Measurements from ENCODE around the gene GSN.

GSN gene

DNA sequence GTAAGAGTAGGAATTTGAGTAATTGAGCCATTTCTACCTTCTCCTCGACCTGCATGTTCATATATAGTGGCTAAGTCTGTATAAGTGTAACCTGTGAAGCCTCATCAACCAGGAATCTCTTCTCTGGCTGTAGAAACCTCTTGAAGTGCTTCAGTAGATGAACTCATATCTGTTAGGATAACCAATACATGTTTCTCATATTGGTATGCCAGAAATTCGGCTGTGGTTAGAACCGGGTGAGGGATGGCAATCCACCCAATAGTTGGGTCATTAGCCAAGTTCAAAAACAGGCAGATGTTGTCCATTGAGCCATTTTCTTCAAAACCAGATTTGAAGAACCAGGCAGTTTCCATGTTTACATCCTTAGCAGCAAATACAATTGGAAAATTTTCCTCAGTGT is 28.9 kb upstream of the GSN start:
- Histone ChIP-seq H3K27me3 (replicated peaks; ENCODE audit: control insufficient read depth, insufficient read depth, low read length) (no peaks in the 10 kb centered on the region), H3K4me3 (replicated peaks; ENCODE audit: low read depth, low read length) (no peak overlapping the region), H3K36me3 (ENCODE audit: control insufficient read depth, insufficient read depth, low read length) (no peaks in the 10 kb centered on the region)
- TF ChIP-seq, protein P1, sequence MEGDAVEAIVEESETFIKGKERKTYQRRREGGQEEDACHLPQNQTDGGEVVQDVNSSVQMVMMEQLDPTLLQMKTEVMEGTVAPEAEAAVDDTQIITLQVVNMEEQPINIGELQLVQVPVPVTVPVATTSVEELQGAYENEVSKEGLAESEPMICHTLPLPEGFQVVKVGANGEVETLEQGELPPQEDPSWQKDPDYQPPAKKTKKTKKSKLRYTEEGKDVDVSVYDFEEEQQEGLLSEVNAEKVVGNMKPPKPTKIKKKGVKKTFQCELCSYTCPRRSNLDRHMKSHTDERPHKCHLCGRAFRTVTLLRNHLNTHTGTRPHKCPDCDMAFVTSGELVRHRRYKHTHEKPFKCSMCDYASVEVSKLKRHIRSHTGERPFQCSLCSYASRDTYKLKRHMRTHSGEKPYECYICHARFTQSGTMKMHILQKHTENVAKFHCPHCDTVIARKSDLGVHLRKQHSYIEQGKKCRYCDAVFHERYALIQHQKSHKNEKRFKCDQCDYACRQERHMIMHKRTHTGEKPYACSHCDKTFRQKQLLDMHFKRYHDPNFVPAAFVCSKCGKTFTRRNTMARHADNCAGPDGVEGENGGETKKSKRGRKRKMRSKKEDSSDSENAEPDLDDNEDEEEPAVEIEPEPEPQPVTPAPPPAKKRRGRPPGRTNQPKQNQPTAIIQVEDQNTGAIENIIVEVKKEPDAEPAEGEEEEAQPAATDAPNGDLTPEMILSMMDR (IDR thresholded peaks at IDR 0.05; ENCODE audit: insufficient read depth, low read length, poor library complexity, severe bottlenecking), result no peak
- DNase-seq (ENCODE audit: extremely low read depth, insufficient read length), result no peak

DNA sequence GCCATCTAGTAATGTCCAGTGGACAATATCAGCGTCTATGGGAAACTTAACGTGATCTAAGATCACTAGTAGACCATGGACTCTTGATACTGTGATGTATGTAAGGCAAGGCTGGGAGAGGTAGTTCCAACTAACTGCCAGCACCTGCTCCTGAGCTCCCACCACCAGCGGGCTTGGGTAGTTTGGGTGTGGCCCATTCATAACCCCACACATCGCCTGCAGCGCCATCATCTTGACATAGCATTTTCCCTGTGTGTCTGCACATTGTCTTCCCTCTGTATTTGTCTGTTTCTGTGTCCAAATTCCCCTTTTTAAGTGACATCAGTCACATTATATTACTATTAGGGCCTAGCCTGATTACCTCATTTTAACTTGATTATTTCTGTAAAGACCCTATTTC is 28.1 kb upstream of the GSN start:
- Histone ChIP-seq H3K36me3 (ENCODE audit: control insufficient read depth, insufficient read depth, low read length) (no peaks in the 10 kb centered on the region), H3K4me3 (replicated peaks; ENCODE audit: low read depth, low read length) (no peak overlapping the region), H3K27me3 (replicated peaks; ENCODE audit: control insufficient read depth, insufficient read depth, low read length) (no peaks in the 10 kb centered on the region)
- TF ChIP-seq, protein P1 (IDR thresholded peaks at IDR 0.05; ENCODE audit: insufficient read depth, low read length, poor library complexity, severe bottlenecking), result no peak
- no peak for DNase-seq (ENCODE audit: extremely low read depth, insufficient read length)

DNA sequence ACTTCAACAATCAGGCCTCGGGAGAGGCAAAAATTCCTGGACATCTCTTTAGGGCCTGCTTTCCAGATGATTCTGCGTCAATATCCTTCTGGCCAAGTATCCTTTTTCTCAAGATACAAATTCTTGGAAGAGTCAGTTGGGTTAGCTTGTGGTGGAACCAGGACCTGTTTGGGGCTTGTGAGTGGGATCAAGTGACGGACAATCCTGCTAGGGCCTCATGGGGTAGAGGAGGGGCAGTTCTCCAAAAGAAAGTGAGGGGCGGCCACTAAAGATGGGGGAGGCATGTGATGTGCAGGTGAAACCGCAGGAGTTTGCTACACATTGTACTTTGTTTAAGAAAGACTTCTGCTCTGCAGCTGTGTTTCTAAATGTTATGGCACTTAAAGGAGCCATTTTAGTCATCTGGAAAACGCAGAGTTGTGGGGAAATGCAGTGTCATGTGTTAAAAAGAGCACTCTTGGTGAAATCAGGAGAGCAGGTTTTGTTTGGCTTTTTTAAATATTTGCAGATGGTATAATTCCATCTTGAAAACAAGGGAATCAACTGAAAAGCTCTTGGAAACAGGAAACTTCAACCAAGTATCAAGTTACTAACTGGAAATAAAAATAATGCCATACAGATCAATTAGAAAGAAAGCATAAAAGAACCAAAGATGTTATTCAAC is 27.4 kb upstream of the GSN start:
- Histone ChIP-seq H3K36me3 (ENCODE audit: control insufficient read depth, insufficient read depth, low read length) (no peaks in the 10 kb centered on the region), H3K27me3 (replicated peaks; ENCODE audit: control insufficient read depth, insufficient read depth, low read length) (no peaks in the 10 kb centered on the region), H3K4me3 (replicated peaks; ENCODE audit: low read depth, low read length) (no peak overlapping the region)
- TF ChIP-seq, protein P1 (IDR thresholded peaks at IDR 0.05; ENCODE audit: insufficient read depth, low read length, poor library complexity, severe bottlenecking), result no peak
- DNase-seq (ENCODE audit: extremely low read depth, insufficient read length), result no peak

DNA sequence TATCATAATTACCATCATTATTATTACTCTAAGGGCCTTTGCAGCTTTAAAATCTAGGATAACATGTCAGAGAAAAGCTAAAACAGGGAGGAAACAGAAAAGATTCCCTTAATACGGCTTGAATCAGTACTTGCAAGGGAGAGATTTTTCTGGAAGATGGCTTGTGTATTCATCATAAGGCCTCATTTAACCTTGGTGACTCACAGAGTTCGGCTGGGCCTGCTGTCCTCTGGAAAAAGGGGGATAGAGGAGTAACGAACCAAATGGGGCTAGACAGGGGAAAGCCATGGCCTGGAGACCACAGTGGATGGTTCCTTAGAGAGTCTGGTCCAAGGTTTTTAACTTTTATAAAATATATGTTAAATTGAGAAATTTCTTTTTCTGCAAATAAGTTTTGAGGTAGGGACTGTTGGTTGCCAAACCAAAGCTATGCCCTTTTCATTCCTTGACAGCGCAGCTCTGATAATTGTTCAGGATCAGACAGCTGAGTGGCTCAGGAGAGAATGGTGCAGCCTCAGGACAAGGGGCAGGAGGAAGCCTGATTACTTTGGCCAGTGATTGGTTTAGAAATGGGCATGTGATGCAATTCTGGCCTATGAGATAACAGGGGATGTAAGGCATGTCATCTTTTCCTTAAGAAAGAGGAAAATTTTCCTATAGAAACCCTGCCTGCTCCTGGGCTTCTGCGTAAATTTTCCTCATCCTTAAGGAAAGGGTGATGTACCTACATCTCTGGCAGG is 25.6 kb upstream of the GSN start:
- TF ChIP-seq, protein P1 (IDR thresholded peaks at IDR 0.05; ENCODE audit: insufficient read depth, low read length, poor library complexity, severe bottlenecking), result no peak
- no peaks in the 10 kb centered on the region for H3K27me3 ChIP-seq (replicated peaks; ENCODE audit: control insufficient read depth, insufficient read depth, low read length)
- H3K4me3 ChIP-seq (replicated peaks; ENCODE audit: low read depth, low read length), result no peak overlapping the region
- no peaks in the 10 kb centered on the region for H3K36me3 ChIP-seq (ENCODE audit: control insufficient read depth, insufficient read depth, low read length)
- DNase-seq (ENCODE audit: extremely low read depth, insufficient read length), result no peak

- no peaks in the 10 kb centered on the region for H3K36me3 ChIP-seq (ENCODE audit: control insufficient read depth, insufficient read depth, low read length)
- TF ChIP-seq, protein P1 (IDR thresholded peaks at IDR 0.05; ENCODE audit: insufficient read depth, low read length, poor library complexity, severe bottlenecking), result no peak
- no peak overlapping the region for H3K4me3 ChIP-seq (replicated peaks; ENCODE audit: low read depth, low read length)
- H3K27me3 ChIP-seq (replicated peaks; ENCODE audit: control insufficient read depth, insufficient read depth, low read length), result no peaks in the 10 kb centered on the region
- DNase-seq (ENCODE audit: extremely low read depth, insufficient read length), result no peak
Observed at GRCh38 chr9:121242959-121243346, 25.0 kb upstream of the GSN start.
